Mesenchymal stem cell (in vitro differentiated cells and primary cell): ENCODE data around the gene ERCC3.

ENCODE experiments used
- DNase-seq: peaks from one replicate; pipeline ENCODE4 v3.0.0-alpha.2; 2013
- H2AFZ ChIP-seq: one replicate; pipeline ENCODE4 v1.6.1; 2013; ENCODE audit warnings: low read depth, mild to moderate bottlenecking, control low read depth, inconsistent platforms, low read length, moderate library complexity
- H2AK5ac ChIP-seq: 2 replicates; pipeline ENCODE4 v1.6.1; 2013; ENCODE audit warnings: low read length, moderate library complexity, mild to moderate bottlenecking, inconsistent platforms; ENCODE audit not compliant: severe bottlenecking
- H2BK120ac ChIP-seq: one replicate; pipeline ENCODE4 v1.6.1; 2013; ENCODE audit warnings: low read depth, mild to moderate bottlenecking, inconsistent platforms, low read length, moderate library complexity
- H2BK12ac ChIP-seq, 2 experiments: one replicate each; pipeline ENCODE4 v1.6.1; 2013; ENCODE audit warnings: inconsistent platforms in 2 of 2, low read length in 2 of 2, mild to moderate bottlenecking in 2 of 2, moderate library complexity in 2 of 2, control low read depth in 1 of 2
- H2BK15ac ChIP-seq: one replicate; pipeline ENCODE4 v1.6.1; 2013; ENCODE audit warnings: mild to moderate bottlenecking, low read depth, inconsistent platforms; ENCODE audit not compliant: poor library complexity, severe bottlenecking
- H2BK5ac ChIP-seq: 2 replicates; pipeline ENCODE4 v1.6.1; 2013; ENCODE audit warnings: low read depth, mild to moderate bottlenecking, low read length, control low read depth, inconsistent platforms; ENCODE audit not compliant: poor library complexity, severe bottlenecking
- H3K14ac ChIP-seq, 2 experiments: one replicate each; pipeline ENCODE4 v1.6.1; 2013; ENCODE audit warnings: inconsistent platforms in 2 of 2, low read length in 2 of 2, control low read depth in 1 of 2, mild to moderate bottlenecking in 1 of 2, moderate library complexity in 1 of 2
- H3K18ac ChIP-seq, 2 experiments: one replicate each; pipeline ENCODE4 v1.6.1; 2013; ENCODE audit warnings: inconsistent platforms in 2 of 2, low read length in 2 of 2, control low read depth in 1 of 2, low read depth in 1 of 2, mild to moderate bottlenecking in 1 of 2
- H3K23ac ChIP-seq, 2 experiments: one replicate each; pipeline ENCODE4 v1.6.1; 2013; ENCODE audit warnings: inconsistent platforms in 2 of 2, low read length in 2 of 2, mild to moderate bottlenecking in 2 of 2, moderate library complexity in 2 of 2, control low read depth in 1 of 2
- H3K27ac ChIP-seq: 2 replicates; pipeline ENCODE4 v1.5.1; 2013; ENCODE audit warnings: mild to moderate bottlenecking, moderate library complexity, low read length, control low read depth, inconsistent platforms; ENCODE audit not compliant: poor library complexity, severe bottlenecking
- H3K27me3 ChIP-seq, 2 experiments: 2 replicates each; pipeline versions ENCODE4 v1.6.1 to v1.7.0; 2013; ENCODE audit warnings: low read length in 2 of 2, mild to moderate bottlenecking in 2 of 2, moderate library complexity in 2 of 2, control low read depth in 1 of 2, inconsistent platforms in 1 of 2; ENCODE audit not compliant: control insufficient read depth in 1 of 2, insufficient read depth in 1 of 2
- H3K36me3 ChIP-seq, 2 experiments: 2 replicates each; pipeline versions ENCODE4 v1.6.1 to v1.7.0; 2013; ENCODE audit warnings: low read length in 2 of 2, control low read depth in 1 of 2, inconsistent platforms in 1 of 2, low read depth in 1 of 2, mild to moderate bottlenecking in 1 of 2; ENCODE audit not compliant: insufficient read depth in 2 of 2, control insufficient read depth in 1 of 2
- H3K4ac ChIP-seq, 2 experiments: one replicate each; pipeline ENCODE4 v1.6.1; 2013; ENCODE audit warnings: inconsistent platforms in 2 of 2, low read length in 2 of 2, mild to moderate bottlenecking in 2 of 2, moderate library complexity in 2 of 2, control low read depth in 1 of 2, low read depth in 1 of 2
- H3K4me1 ChIP-seq: 2 replicates; pipeline ENCODE4 v1.6.1; 2013; ENCODE audit warnings: low read depth, low read length, control low read depth; ENCODE audit not compliant: control insufficient read depth, insufficient read depth
- H3K4me2 ChIP-seq: 2 replicates; pipeline ENCODE4 v1.6.1; 2013; ENCODE audit warnings: low read length, mild to moderate bottlenecking, inconsistent platforms; ENCODE audit not compliant: poor library complexity, severe bottlenecking
- H3K4me3 ChIP-seq, 2 experiments: 2 replicates each; pipeline versions ENCODE4 v1.5.1 to v1.7.0; 2013; ENCODE audit warnings: low read length in 2 of 2, mild to moderate bottlenecking in 2 of 2, control low read depth in 1 of 2, low read depth in 1 of 2; ENCODE audit not compliant: insufficient read depth in 1 of 2
- H3K79me1 ChIP-seq: replicated peaks from 2 replicates; pipeline ENCODE4 v1.6.1; 2013; ENCODE audit warnings: mild to moderate bottlenecking, control low read depth, low read length, inconsistent platforms; ENCODE audit not compliant: poor library complexity, severe bottlenecking
- H3K9ac ChIP-seq: 2 replicates; pipeline ENCODE4 v1.7.0; 2013; ENCODE audit warnings: mild to moderate bottlenecking, low read length, moderate library complexity
- H3K9me3 ChIP-seq: 2 replicates; pipeline ENCODE4 v1.7.0; 2013; ENCODE audit warnings: mild to moderate bottlenecking, low read length; ENCODE audit not compliant: control insufficient read depth
- H4K8ac ChIP-seq: one replicate; pipeline ENCODE4 v1.6.1; 2013; ENCODE audit warnings: inconsistent platforms, mild to moderate bottlenecking, low read length, moderate library complexity
- H4K91ac ChIP-seq: one replicate; pipeline ENCODE4 v1.6.1; 2013; ENCODE audit warnings: mild to moderate bottlenecking, low read length, inconsistent platforms
- WGBS: methylation state at CpG from one replicate; pipeline ENCODE4 v1.1.7; 2013; ENCODE audit warnings: mixed read lengths; 5-methylcytosine and 5-hydroxymethylcytosine counted together

The ERCC3 gene

GRCh38 chr2:127302168-127302567 lies 8.2 kb upstream of the ERCC3 start:
- DNase-seq = no peak
- no peak overlapping the region for H4K91ac ChIP-seq
- no peak overlapping the region for H3K9ac ChIP-seq
- H4K8ac ChIP-seq = no peak overlapping the region
- no peak overlapping the region for H2BK15ac ChIP-seq
- 86% methylated on average over 1 of the region's 1 CpG for WGBS
- H2AFZ ChIP-seq = no peak overlapping the region
- no peak overlapping the region for H2AK5ac ChIP-seq
- H3K4me1 ChIP-seq = no peaks in the 10 kb centered on the region
- no peak overlapping the region for H3K4ac ChIP-seq
- H2BK12ac ChIP-seq = no peak overlapping the region
- H2BK5ac ChIP-seq = no peak overlapping the region
- H3K27ac ChIP-seq = no peak overlapping the region
- no peak overlapping the region for H3K18ac ChIP-seq
- H3K4me2 ChIP-seq = no peak overlapping the region
- peaks cover 0 to 28% of the 10 kb centered on the region in 2 experiments for H3K36me3 ChIP-seq
- H3K9me3 ChIP-seq = no peaks in the 10 kb centered on the region
- H3K79me1 ChIP-seq = no peaks in the 10 kb centered on the region
- no peak overlapping the region for H3K4me3 ChIP-seq
- H2BK120ac ChIP-seq = no peak overlapping the region
- H3K14ac ChIP-seq = no peak overlapping the region
- no peaks in the 10 kb centered on the region for H3K27me3 ChIP-seq
- H3K23ac ChIP-seq = no peak overlapping the region

- peaks cover 8% of the 10 kb centered on the region for H3K4me1 ChIP-seq
- no peak overlapping the region for H2BK15ac ChIP-seq
- peak overlapping the region; percentile 29 to 83 for H3K4ac ChIP-seq
- H2BK12ac ChIP-seq = no peak overlapping the region
- no peak overlapping the region for H3K27ac ChIP-seq
- peak overlapping the region; percentile 96 for H2AFZ ChIP-seq
- peak overlapping the region; percentile 100 for H4K8ac ChIP-seq
- H3K23ac ChIP-seq = no peak overlapping the region
- H3K9ac ChIP-seq = peak overlapping the region; percentile 98
- no peak overlapping the region for H2BK120ac ChIP-seq
- H3K14ac ChIP-seq = no peak overlapping the region
- H2AK5ac ChIP-seq = no peak overlapping the region
- H3K79me1 ChIP-seq = peaks cover 34% of the 10 kb centered on the region
- H4K91ac ChIP-seq = peak overlapping the region; percentile 20
- no peak overlapping the region for H3K18ac ChIP-seq
- peak; percentile 17 for DNase-seq
- H3K36me3 ChIP-seq = peaks cover 35 to 42% of the 10 kb centered on the region in 2 experiments
- H3K27me3 ChIP-seq = no peaks in the 10 kb centered on the region
- peak overlapping the region; percentile 84 for H3K4me2 ChIP-seq
- no peaks in the 10 kb centered on the region for H3K9me3 ChIP-seq
- no peak overlapping the region for H2BK5ac ChIP-seq
- 21% methylated on average over 13 of the region's 13 CpGs for WGBS
- peak overlapping the region; percentile 96 to 99 for H3K4me3 ChIP-seq
Observed at GRCh38 chr2:127293386-127293747, 577 bp downstream of the ERCC3 start.

GRCh38 chr2:127288274-127288673 lies 5.7 kb downstream of the ERCC3 start:
- Histone ChIP-seq H3K79me1 (peaks cover 56% of the 10 kb centered on the region), H3K18ac (no peak overlapping the region), H3K4me1 (peaks cover 5% of the 10 kb centered on the region), H2AFZ (no peak overlapping the region), H2BK12ac (no peak overlapping the region), H3K9ac (no peak overlapping the region), H2BK120ac (no peak overlapping the region), H3K9me3 (peaks cover 7% of the 10 kb centered on the region), H3K4me2 (no peak overlapping the region), H3K4ac (no peak overlapping the region), H2AK5ac (no peak overlapping the region), H3K4me3 (no peak overlapping the region), H4K8ac (no peak overlapping the region), H3K36me3 (peaks cover 75 to 90% of the 10 kb centered on the region in 2 experiments), H3K27ac (no peak overlapping the region), H2BK5ac (no peak overlapping the region), H3K23ac (no peak overlapping the region), H2BK15ac (no peak overlapping the region), H4K91ac (no peak overlapping the region), H3K14ac (no peak overlapping the region), H3K27me3 (no peaks in the 10 kb centered on the region)
- no peak for DNase-seq
- 100% methylated on average over 2 of the region's 3 CpGs for WGBS

- Histone ChIP-seq H3K4me1 (no peaks in the 10 kb centered on the region), H4K8ac (no peak overlapping the region), H2BK12ac (no peak overlapping the region), H2BK120ac (no peak overlapping the region), H2AFZ (no peak overlapping the region), H3K14ac (no peak overlapping the region), H3K18ac (no peak overlapping the region), H3K4me3 (no peak overlapping the region), H3K4me2 (no peak overlapping the region), H3K36me3 (peaks cover 64 to 93% of the 10 kb centered on the region in 2 experiments), H3K23ac (no peak overlapping the region), H3K9ac (no peak overlapping the region), H2AK5ac (no peak overlapping the region), H3K27ac (no peak overlapping the region), H2BK5ac (no peak overlapping the region), H3K27me3 (no peaks in the 10 kb centered on the region), H3K79me1 (peaks cover 49% of the 10 kb centered on the region), H2BK15ac (no peak overlapping the region), H3K9me3 (peaks cover 9% of the 10 kb centered on the region), H4K91ac (no peak overlapping the region), H3K4ac (no peak overlapping the region)
- 86% methylated on average over 1 of the region's 2 CpGs for WGBS
- DNase-seq = no peak
Observed at GRCh38 chr2:127283275-127283674, 10.7 kb downstream of the ERCC3 start.
